Ascending aorta (tissue), 2 donors: ENCODE results near the gene ZSWIM1. TPM values are rescaled to one million over a fixed set of nuclear protein-coding genes. Genes with fewer than 3 reads are reported as not detected.

Experiments used
- DNase-seq, 2 donors: peaks; one replicate each; pipeline ENCODE4 v3.0.0-alpha.2; 2019; ENCODE audit warnings: low spot score in 2 of 2
- H3K27ac ChIP-seq, 2 donors: fragments of 200-600 bp; sonication (generic); one replicate each; pipeline ENCODE4 v1.5.1; 2016 to 2017; ENCODE audit warnings: mild to moderate bottlenecking in 1 of 2
- H3K27me3 ChIP-seq: fragments of 200-600 bp; sonication (generic); one replicate; pipeline ENCODE4 v1.5.1; 2017
- H3K36me3 ChIP-seq, 2 donors: fragments of 200-600 bp; sonication (generic); one replicate each; pipeline ENCODE4 v1.5.1; 2016
- H3K4me1 ChIP-seq, 2 donors: fragments of 200-600 bp; sonication (generic); one replicate each; pipeline ENCODE4 v1.5.1; 2016 to 2017; ENCODE audit warnings: mild to moderate bottlenecking in 1 of 2
- H3K4me3 ChIP-seq, 2 donors: fragments of 200-600 bp; sonication (generic); one replicate each; pipeline ENCODE4 v1.5.1; 2016 to 2017; ENCODE audit warnings: mild to moderate bottlenecking in 1 of 2
- H3K9me3 ChIP-seq, 2 donors: fragments of 200-600 bp; sonication (generic); one replicate each; pipeline ENCODE4 v1.5.1; 2016
- intact Hi-C: fragments of 100-400 bp; cut with DNase I; formaldehyde crosslinking; loops from one replicate; pipeline ENCODE4 v1.15.1; 2023
- total RNA-seq: library from RNA; depleted of rRNA; stranded (reverse); fragments of >200 nt; gene quantifications from one replicate; pipeline ENCODE4 v1.1.0, GENCODE V29; 2016
- TF ChIP-seq, protein P1 (sequence below), 3 experiments: fragments of 200-600 bp in 2 of 3; fragments of 450-650 bp in 1 of 3; sonication (generic) in 2 of 3; IDR thresholded peaks; one replicate each; pipeline ENCODE4 v1.5.1; 2016 to 2019; ENCODE audit warnings: antibody characterized with exemption in 3 of 3, mild to moderate bottlenecking in 1 of 3, moderate library complexity in 1 of 3

ZSWIM1 gene
- total RNA-seq, 1 donor from 2014 or later = 3.5 TPM

DNA sequence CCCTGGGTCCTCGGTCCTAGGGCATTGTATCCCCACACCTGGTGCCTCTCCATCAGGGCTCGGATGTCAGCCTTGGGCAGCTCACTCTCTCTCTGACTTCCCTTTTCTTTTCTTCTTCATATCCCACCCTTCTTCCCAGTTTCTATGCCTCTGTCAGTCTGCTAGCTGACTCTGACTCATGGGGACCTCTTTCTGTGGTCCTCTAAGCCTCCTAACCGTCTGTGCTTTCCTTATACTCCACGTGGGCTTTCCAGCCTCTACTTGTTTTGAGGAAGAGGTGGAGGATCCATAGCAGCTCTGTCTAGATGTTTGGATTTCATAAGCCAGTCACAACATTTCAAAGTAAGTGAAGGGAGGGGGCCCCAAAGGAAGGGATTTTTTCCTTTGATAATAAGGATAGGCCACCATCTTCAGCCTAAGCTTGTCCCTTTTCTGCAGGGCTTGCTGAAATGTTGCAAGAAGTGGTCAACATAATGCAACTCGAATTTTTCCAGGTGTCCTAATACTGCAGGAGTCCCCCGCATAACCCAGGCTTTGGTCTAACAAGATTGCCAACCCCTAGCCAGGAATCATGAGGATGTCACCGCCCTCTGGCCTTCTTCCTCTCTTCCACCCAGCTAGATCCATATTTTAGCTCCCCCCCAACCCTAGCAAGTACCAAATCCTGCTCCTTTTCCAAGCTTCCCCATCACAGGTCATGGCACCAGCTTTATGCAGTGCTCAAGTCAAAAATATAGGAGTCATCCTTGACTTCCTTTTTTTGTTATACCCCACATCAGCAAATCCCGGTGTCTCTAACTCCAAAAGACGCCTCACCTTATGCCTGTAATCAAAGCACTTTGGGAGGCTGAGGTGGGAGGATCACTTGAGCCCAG is 39.7 kb downstream of the ZSWIM1 start:
- TF ChIP-seq, protein P1, sequence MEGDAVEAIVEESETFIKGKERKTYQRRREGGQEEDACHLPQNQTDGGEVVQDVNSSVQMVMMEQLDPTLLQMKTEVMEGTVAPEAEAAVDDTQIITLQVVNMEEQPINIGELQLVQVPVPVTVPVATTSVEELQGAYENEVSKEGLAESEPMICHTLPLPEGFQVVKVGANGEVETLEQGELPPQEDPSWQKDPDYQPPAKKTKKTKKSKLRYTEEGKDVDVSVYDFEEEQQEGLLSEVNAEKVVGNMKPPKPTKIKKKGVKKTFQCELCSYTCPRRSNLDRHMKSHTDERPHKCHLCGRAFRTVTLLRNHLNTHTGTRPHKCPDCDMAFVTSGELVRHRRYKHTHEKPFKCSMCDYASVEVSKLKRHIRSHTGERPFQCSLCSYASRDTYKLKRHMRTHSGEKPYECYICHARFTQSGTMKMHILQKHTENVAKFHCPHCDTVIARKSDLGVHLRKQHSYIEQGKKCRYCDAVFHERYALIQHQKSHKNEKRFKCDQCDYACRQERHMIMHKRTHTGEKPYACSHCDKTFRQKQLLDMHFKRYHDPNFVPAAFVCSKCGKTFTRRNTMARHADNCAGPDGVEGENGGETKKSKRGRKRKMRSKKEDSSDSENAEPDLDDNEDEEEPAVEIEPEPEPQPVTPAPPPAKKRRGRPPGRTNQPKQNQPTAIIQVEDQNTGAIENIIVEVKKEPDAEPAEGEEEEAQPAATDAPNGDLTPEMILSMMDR (IDR thresholded peaks at IDR 0.05) = no peak
- H3K36me3 ChIP-seq = no peaks in the 10 kb centered on the region
- intact Hi-C loops = no loop called here
- DNase-seq = no peak
- H3K9me3 ChIP-seq = no peaks in the 10 kb centered on the region
- peak overlapping the region; percentile 33 to 50 for H3K27ac ChIP-seq
- peaks cover 7 to 16% of the 10 kb centered on the region in 2 donors for H3K4me1 ChIP-seq
- no peaks in the 10 kb centered on the region for H3K27me3 ChIP-seq
- H3K4me3 ChIP-seq = no peak overlapping the region

DNA sequence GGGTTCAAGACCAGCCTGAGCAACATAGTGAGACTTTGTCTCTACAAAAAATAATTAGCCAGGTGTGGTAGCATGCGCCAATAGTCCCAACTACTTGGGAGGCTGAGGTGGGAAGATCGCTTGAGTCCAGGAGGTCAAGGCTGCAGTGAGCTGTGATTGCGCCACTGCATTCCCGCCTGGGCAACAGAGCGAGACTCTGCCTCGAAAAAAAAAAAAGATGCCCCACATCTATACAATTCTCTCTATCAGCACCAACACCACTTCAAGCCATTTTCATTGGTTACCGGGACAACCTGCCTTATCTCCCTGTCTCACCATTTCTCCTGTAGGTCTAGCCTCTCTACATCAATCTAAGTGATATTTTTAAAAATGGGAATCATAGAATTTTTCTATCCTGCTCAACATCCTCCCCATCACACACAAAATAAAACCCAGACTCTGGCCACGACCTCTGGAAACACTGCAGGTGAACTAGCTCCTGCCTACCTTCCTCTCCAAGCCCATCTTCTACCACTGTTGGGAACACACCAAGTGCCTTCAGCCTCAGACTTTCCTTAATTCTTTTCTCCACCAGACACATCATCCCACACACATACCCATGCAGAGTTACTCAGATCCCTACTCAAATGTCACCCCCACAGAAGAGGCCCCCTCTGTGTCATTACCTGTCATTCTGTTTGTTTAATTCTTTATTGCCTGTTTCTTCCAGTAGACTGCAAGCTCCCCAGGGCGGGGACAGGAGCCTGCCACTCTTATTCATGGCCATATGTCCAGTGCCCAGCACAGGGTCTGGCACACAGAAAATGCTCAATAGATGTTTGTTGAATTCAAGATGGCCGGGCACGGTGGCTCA is 40.5 kb downstream of the ZSWIM1 start:
- intact Hi-C loops = no loop called here
- H3K36me3 ChIP-seq = no peaks in the 10 kb centered on the region
- no peaks in the 10 kb centered on the region for H3K27me3 ChIP-seq
- DNase-seq = no peak
- H3K4me3 ChIP-seq = no peak overlapping the region
- H3K4me1 ChIP-seq = peaks cover 7 to 16% of the 10 kb centered on the region in 2 donors
- no peak overlapping the region for H3K27ac ChIP-seq
- no peaks in the 10 kb centered on the region for H3K9me3 ChIP-seq
- TF ChIP-seq, protein P1 (IDR thresholded peaks at IDR 0.05) = no peak

DNA sequence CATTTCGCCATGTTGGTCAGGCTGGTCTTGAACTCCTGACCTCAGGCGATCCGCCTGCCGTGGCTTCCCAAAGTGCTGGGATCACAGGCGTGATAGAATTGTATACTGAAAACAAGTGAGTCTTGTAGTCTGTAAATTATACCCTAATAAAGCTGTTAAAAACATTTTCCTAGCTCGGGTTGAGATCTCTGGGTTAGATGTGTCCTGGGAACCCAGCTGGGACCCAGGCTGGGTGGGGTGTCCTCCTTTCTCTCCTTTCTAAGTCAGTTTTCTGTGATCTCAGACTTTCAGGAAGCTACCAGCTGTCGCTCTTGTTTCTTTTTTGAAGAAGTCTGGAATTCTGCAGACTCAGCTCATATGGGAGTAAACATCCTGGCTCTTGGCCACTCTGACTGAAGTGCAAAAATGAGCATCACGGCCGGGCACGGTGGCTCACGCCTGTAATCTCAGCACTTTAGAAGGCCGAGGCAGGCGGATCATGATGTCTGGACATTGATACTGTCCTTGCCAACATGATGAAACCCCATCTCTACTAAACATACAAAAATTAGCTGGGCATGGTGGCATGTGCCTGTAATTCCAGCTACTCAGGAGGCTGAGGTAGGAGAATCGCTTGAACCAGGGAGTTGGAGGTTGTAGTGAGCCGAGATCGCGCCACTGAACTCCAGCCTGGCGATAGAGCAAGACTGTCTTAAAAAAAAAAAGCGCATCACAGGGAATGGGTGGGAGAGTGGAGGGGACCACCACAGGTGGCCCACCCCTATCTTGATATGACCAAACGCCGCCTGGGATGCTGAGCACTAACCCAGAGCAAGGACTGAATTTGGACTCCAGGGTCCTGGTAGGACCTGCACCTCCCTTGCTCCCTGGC is 43.6 kb downstream of the ZSWIM1 start:
- H3K27ac ChIP-seq = peak overlapping the region; percentile 64 to 65
- H3K36me3 ChIP-seq = no peaks in the 10 kb centered on the region
- no peak for DNase-seq
- intact Hi-C loops = no loop called here
- H3K27me3 ChIP-seq = no peaks in the 10 kb centered on the region
- TF ChIP-seq, protein P1 (IDR thresholded peaks at IDR 0.05) = no peak
- H3K4me1 ChIP-seq = peaks cover 7 to 13% of the 10 kb centered on the region in 2 donors
- no peaks in the 10 kb centered on the region for H3K9me3 ChIP-seq
- peak overlapping the region in 1 of 2 donors; percentile 27 for H3K4me3 ChIP-seq

DNA sequence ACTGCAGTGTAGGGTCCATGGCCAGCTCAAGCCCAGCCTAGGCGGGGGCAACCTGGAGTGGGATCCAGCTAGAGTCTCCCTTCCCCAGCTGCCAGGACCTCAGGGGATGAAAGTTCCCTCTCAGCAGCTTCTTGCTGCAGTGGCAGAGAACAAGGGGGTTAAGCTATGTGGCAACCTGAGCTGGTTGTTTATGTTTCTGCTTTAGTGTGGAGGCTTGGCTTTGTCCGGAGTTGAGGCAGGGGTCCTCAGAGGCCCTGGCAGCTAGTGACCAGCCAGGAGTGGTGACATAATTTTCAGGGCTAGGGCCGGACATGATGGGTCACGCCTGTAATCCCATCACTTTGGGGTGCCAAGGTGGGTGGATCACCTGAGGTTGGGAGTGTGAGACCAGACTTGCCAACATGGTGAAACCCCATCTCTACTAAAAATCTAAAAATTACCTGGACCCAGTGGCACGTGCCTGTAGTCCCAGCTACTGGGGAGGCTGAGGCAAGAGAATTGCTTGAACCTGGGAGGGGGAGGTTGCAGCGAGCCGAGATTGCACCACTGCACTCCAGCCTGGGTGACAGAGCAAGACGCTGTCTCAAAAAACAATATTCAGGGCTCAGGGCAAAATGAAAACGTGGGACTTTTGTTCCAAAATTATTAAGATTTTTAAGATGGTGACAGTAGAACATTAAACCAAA is 44.9 kb downstream of the ZSWIM1 start:
- Histone ChIP-seq H3K4me1 (peaks cover 7 to 8% of the 10 kb centered on the region in 2 donors), H3K27me3 (no peaks in the 10 kb centered on the region), H3K9me3 (no peaks in the 10 kb centered on the region), H3K36me3 (no peaks in the 10 kb centered on the region), H3K4me3 (no peak overlapping the region), H3K27ac (no peak overlapping the region)
- intact Hi-C loops = no loop called here
- DNase-seq = no peak
- TF ChIP-seq, protein P1 (IDR thresholded peaks at IDR 0.05) = no peak

DNA sequence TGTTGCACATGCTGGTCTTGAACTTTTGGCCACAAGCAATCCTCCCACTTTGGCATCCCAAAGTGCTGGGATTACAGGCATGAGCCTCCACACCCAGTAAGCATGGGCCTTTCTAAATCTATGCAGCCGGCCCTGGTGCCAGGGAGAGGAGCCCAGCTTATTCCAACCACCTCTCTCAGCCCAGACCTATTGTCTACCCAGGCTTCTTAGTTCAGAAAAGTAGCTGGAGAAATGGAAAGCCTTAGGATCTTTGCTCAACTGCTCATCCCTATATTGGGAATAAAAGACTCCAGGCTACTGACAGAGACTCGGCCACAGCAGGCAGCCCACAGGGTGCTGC is 45.7 kb downstream of the ZSWIM1 start:
- H3K27ac ChIP-seq = no peak overlapping the region

More for the DNA sequence above, 45.7 kb downstream of the ZSWIM1 start:
- no peak for DNase-seq
- H3K27me3 ChIP-seq = no peaks in the 10 kb centered on the region
- no peaks in the 10 kb centered on the region for H3K9me3 ChIP-seq
- H3K4me3 ChIP-seq = no peak overlapping the region
- intact Hi-C loops = no loop called here
- TF ChIP-seq, protein P1 (IDR thresholded peaks at IDR 0.05) = no peak
- peaks cover 7 to 8% of the 10 kb centered on the region in 2 donors for H3K4me1 ChIP-seq
- no peaks in the 10 kb centered on the region for H3K36me3 ChIP-seq
